Caco-2 (cell line): Measurements from ENCODE around the gene AMER2. TPM values are rescaled to one million over a fixed set of nuclear protein-coding genes. Genes with fewer than 3 reads are reported as not detected.

Experiments
- BruUV-seq: library from RNA; stranded (reverse); fragments of 400-500 nt; replicated peaks from 2 replicates; lab custom pipeline; 2021; lab: Mats Ljungman, UMichigan
- CTCF ChIA-PET: fragments of 300-600 bp; sonication (Branson Sonifier 250); formaldehyde crosslinking; loops from one replicate; lab custom pipeline; 2022; ENCODE audit warnings: antibody characterized with exemption; lab: Charles Lee
- POLR2A ChIA-PET: fragments of 300-600 bp; sonication (Branson Sonifier 250); formaldehyde crosslinking; loops from one replicate; lab custom pipeline; 2022; ENCODE audit warnings: antibody characterized with exemption; lab: Charles Lee
- DNase-seq, 2 experiments: peaks; one replicate each; pipeline versions ENCODE4 v3.0.0 to v3.0.0-alpha.2; 2020 to 2022
- H3K27me3 ChIP-seq: replicated peaks from 2 replicates; pipeline ENCODE4 v1.6.0; 2011; ENCODE audit warnings: low read length; ENCODE audit not compliant: control insufficient read depth, insufficient read depth
- H3K36me3 ChIP-seq: 2 replicates; pipeline ENCODE4 v1.5.1; 2011; ENCODE audit warnings: low read length; ENCODE audit not compliant: control insufficient read depth, insufficient read depth
- H3K4me1 ChIP-seq: fragments of 250-450 bp; sonication (Bioruptor Pico); 2 replicates; pipeline ENCODE4 v1.5.1; 2020; ENCODE audit warnings: mild to moderate bottlenecking
- H3K4me3 ChIP-seq: 2 replicates; pipeline ENCODE4 v1.5.1; 2011; ENCODE audit warnings: low read depth, mild to moderate bottlenecking, control low read depth, low read length
- H3K9me3 ChIP-seq: fragments of 250-450 bp; sonication (Bioruptor Pico); 2 replicates; pipeline ENCODE4 v1.5.1; 2020; ENCODE audit warnings: mild to moderate bottlenecking, moderate library complexity
- H3K27ac Mint-ChIP-seq: one replicate; pipeline ENCODE4 v1.8.0; 2022; ENCODE audit warnings: mixed read lengths; ENCODE audit not compliant: unreplicated experiment
- H3K27me3 Mint-ChIP-seq: one replicate; pipeline ENCODE4 v1.8.0; 2022; ENCODE audit warnings: mixed read lengths; ENCODE audit not compliant: insufficient read depth, unreplicated experiment
- H3K36me3 Mint-ChIP-seq: one replicate; pipeline ENCODE4 v1.8.0; 2022; ENCODE audit warnings: mild to moderate bottlenecking, mixed read lengths; ENCODE audit not compliant: insufficient read depth, unreplicated experiment
- H3K4me1 Mint-ChIP-seq: one replicate; pipeline ENCODE4 v1.8.0; 2022; ENCODE audit warnings: low read depth, mixed read lengths; ENCODE audit not compliant: unreplicated experiment
- H3K4me3 Mint-ChIP-seq: one replicate; pipeline ENCODE4 v1.8.0; 2022; ENCODE audit warnings: mild to moderate bottlenecking, moderate library complexity, mixed read lengths; ENCODE audit not compliant: unreplicated experiment
- H3K9me3 Mint-ChIP-seq: one replicate; pipeline ENCODE4 v1.8.0; 2022; ENCODE audit warnings: mixed read lengths; ENCODE audit not compliant: unreplicated experiment
- CTCF ChIP-seq, 2 experiments: fragments of 200-600 bp in 1 of 2; IDR thresholded peaks; 1 replicate in 1 of 2; 2 replicates in 1 of 2; pipeline versions ENCODE4 v1.5.1 to v1.8.0; 2011 to 2022; ENCODE audit warnings: antibody characterized with exemption in 1 of 2, control low read depth in 1 of 2, inconsistent platforms in 1 of 2, low read depth in 1 of 2, low read length in 1 of 2, mild to moderate bottlenecking in 1 of 2, moderate library complexity in 1 of 2; ENCODE audit not compliant: insufficient read depth in 1 of 2, severe bottlenecking in 1 of 2, unreplicated experiment in 1 of 2
- intact Hi-C: fragments of 100-400 bp; cut with micrococcal nuclease; formaldehyde crosslinking; loops from one replicate; pipeline ENCODE4 v1.10.0; 2022; ENCODE audit not compliant: unreplicated experiment
- total RNA-seq: library from RNA; stranded (reverse); gene quantifications from 2 replicates; pipeline ENCODE4 v1.2.3, GENCODE V29; 2022

The AMER2 gene
- total RNA-seq, 1 experiment from 2014 or later: not detected

- no TSS peak for BruUV-seq
- no peak for DNase-seq
- no peak overlapping the region for H3K4me3 ChIP-seq
- no peaks in the 10 kb centered on the region for H3K4me1 ChIP-seq
- no peaks in the 10 kb centered on the region for H3K36me3 Mint-ChIP-seq
- H3K27ac Mint-ChIP-seq: no peak overlapping the region
- H3K4me3 Mint-ChIP-seq: no peak overlapping the region
- TF ChIP-seq CTCF (IDR thresholded peaks at IDR 0.05; ENCODE audit: insufficient read depth in 1 of 2, low read depth in 1 of 2, low read length in 1 of 2, severe bottlenecking in 1 of 2, unreplicated experiment in 1 of 2): no peak
- no peaks in the 10 kb centered on the region; the same call in 1 of the 2 replicates for H3K27me3 ChIP-seq
- no peaks in the 10 kb centered on the region for H3K9me3 ChIP-seq
- CTCF ChIA-PET: no interaction called here
- H3K4me1 Mint-ChIP-seq: no peaks in the 10 kb centered on the region
- POLR2A ChIA-PET: no interaction called here
- no peaks in the 10 kb centered on the region for H3K9me3 Mint-ChIP-seq
- no peaks in the 10 kb centered on the region for H3K36me3 ChIP-seq
- intact Hi-C loops: no loop called here
- H3K27me3 Mint-ChIP-seq: peaks cover 18% of the 10 kb centered on the region
Observed at GRCh38 chr13:25192489-25192888, 20.4 kb upstream of the AMER2 start.

GRCh38 chr13:25192052-25192451 lies 20.0 kb upstream of the AMER2 start:
- peaks cover 18% of the 10 kb centered on the region for H3K27me3 Mint-ChIP-seq
- intact Hi-C loops: no loop called here
- ChIA-PET POLR2A (no interaction called here), CTCF (no interaction called here)
- no peaks in the 10 kb centered on the region for H3K36me3 ChIP-seq
- H3K4me3 ChIP-seq: no peak overlapping the region
- no peaks in the 10 kb centered on the region for H3K9me3 Mint-ChIP-seq
- no peak overlapping the region for H3K27ac Mint-ChIP-seq
- no peaks in the 10 kb centered on the region for H3K4me1 ChIP-seq
- H3K9me3 ChIP-seq: no peaks in the 10 kb centered on the region
- no peak overlapping the region for H3K4me3 Mint-ChIP-seq
- H3K4me1 Mint-ChIP-seq: no peaks in the 10 kb centered on the region
- no peaks in the 10 kb centered on the region; the same call in 1 of the 2 replicates for H3K27me3 ChIP-seq
- no TSS peak for BruUV-seq
- DNase-seq: no peak
- TF ChIP-seq CTCF (IDR thresholded peaks at IDR 0.05; ENCODE audit: insufficient read depth in 1 of 2, low read depth in 1 of 2, low read length in 1 of 2, severe bottlenecking in 1 of 2, unreplicated experiment in 1 of 2): no peak
- no peaks in the 10 kb centered on the region for H3K36me3 Mint-ChIP-seq

- no TSS peak for BruUV-seq
- Mint-ChIP-seq H3K36me3 (no peaks in the 10 kb centered on the region), H3K27me3 (peaks cover 18% of the 10 kb centered on the region), H3K4me1 (no peaks in the 10 kb centered on the region), H3K4me3 (no peak overlapping the region), H3K9me3 (no peaks in the 10 kb centered on the region), H3K27ac (no peak overlapping the region)
- ChIA-PET CTCF (no interaction called here), POLR2A (no interaction called here)
- intact Hi-C loops: no loop called here
- TF ChIP-seq CTCF (IDR thresholded peaks at IDR 0.05; ENCODE audit: insufficient read depth in 1 of 2, low read depth in 1 of 2, low read length in 1 of 2, severe bottlenecking in 1 of 2, unreplicated experiment in 1 of 2): no peak
- H3K4me3 ChIP-seq: no peak overlapping the region
- H3K4me1 ChIP-seq: no peaks in the 10 kb centered on the region
- H3K27me3 ChIP-seq: no peaks in the 10 kb centered on the region; the same call in 1 of the 2 replicates
- H3K9me3 ChIP-seq: no peaks in the 10 kb centered on the region
- no peak for DNase-seq
- H3K36me3 ChIP-seq: no peaks in the 10 kb centered on the region
Observed at GRCh38 chr13:25190771-25191170, 18.7 kb upstream of the AMER2 start.
